ENCODE measurements around the gene BIRC7.
"Not testable (repeated sequence)": the region's sequence is repeated elsewhere in the genome, so short reads cannot be mapped to it uniquely, and the experiment has no call there.

Gene BIRC7

GRCh38 chr20:63208346-63208909, 27.3 kb upstream of the BIRC7 start:
- DNase-seq: no peak

- no peak for DNase-seq
These were observed 25.6 kb upstream of the BIRC7 start for GRCh38 chr20:63210011-63210605.

GRCh38 chr20:63212393-63212730, 23.3 kb upstream of the BIRC7 start:
- DNase-seq: no peak

GRCh38 chr20:63212792-63213191, 22.9 kb upstream of the BIRC7 start:
- DNase-seq: peak; percentile 22

- DNase-seq: no peak
These were observed 21.2 kb upstream of the BIRC7 start for GRCh38 chr20:63214514-63214913.

- peak; percentile 17 for DNase-seq
These were observed 20.3 kb upstream of the BIRC7 start for GRCh38 chr20:63215101-63216040.

- DNase-seq: peak; percentile 88
These were observed 19.5 kb upstream of the BIRC7 start, which contains the start of gene YTHDF1 for GRCh38 chr20:63216041-63216848. Gene YTHDF1 (minus strand): TSS chr20:63216131. CDS start chr20:63215892, 239 bp downstream.

- DNase-seq: no peak
These were observed 18.7 kb upstream of the BIRC7 start for GRCh38 chr20:63216849-63217471.

GRCh38 chr20:63217706-63218105, 18.0 kb upstream of the BIRC7 start:
- no peak for DNase-seq

- no peak for DNase-seq
These were observed 16.8 kb upstream of the BIRC7 start for GRCh38 chr20:63218701-63219446.

GRCh38 chr20:63219447-63219821, 16.3 kb upstream of the BIRC7 start:
- no peak for DNase-seq

- DNase-seq: no peak
These were observed 15.7 kb upstream of the BIRC7 start for GRCh38 chr20:63219866-63220521.

GRCh38 chr20:63220696-63221399, 14.9 kb upstream of the BIRC7 start:
- DNase-seq: no peak

- DNase-seq: not testable (repeated sequence)
These were observed 14.2 kb upstream of the BIRC7 start for GRCh38 chr20:63221400-63222053.

- no peak for DNase-seq
These were observed 13.2 kb upstream of the BIRC7 start for GRCh38 chr20:63222541-63222940.

- peak; percentile 10 for DNase-seq
These were observed 12.4 kb upstream of the BIRC7 start for GRCh38 chr20:63223121-63223825.

GRCh38 chr20:63223826-63224207, 11.9 kb upstream of the BIRC7 start:
- no peak for DNase-seq

GRCh38 chr20:63224412-63225081, 11.2 kb upstream of the BIRC7 start:
- DNase-seq: peak; percentile 66

GRCh38 chr20:63225082-63225454, 10.6 kb upstream of the BIRC7 start:
- no peak for DNase-seq

All from NCI-H226 (cell line).